ENCODE measurements around the gene C11orf97.

DNA sequence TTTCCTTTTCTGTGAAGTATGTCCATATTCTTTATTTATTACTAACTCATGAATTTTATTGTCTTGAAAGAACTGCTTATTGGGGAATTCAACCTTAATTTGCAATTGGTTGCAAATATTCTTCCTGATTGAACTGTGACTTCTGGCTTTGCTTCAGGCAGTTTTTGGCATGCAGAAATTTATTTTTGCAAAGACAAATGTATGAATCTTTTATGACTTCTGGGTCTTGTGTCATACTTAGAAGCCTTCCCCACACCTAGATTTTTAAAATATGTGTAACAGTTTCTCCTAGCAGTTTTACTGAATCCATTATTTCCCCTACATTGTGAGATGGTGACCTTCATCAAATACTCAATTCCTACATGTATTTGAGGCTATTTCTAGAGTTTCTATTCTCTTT lies 30.9 kb upstream of the C11orf97 start:
- TF ChIP-seq, protein P1, sequence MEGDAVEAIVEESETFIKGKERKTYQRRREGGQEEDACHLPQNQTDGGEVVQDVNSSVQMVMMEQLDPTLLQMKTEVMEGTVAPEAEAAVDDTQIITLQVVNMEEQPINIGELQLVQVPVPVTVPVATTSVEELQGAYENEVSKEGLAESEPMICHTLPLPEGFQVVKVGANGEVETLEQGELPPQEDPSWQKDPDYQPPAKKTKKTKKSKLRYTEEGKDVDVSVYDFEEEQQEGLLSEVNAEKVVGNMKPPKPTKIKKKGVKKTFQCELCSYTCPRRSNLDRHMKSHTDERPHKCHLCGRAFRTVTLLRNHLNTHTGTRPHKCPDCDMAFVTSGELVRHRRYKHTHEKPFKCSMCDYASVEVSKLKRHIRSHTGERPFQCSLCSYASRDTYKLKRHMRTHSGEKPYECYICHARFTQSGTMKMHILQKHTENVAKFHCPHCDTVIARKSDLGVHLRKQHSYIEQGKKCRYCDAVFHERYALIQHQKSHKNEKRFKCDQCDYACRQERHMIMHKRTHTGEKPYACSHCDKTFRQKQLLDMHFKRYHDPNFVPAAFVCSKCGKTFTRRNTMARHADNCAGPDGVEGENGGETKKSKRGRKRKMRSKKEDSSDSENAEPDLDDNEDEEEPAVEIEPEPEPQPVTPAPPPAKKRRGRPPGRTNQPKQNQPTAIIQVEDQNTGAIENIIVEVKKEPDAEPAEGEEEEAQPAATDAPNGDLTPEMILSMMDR (IDR thresholded peaks at IDR 0.05 in 4 of 5, conservative IDR thresholded peaks at IDR 0.05 in 1 of 5), result no peak
- TF ChIP-seq POLR2A (IDR thresholded peaks at IDR 0.05), result no peak

Data from gastrocnemius medialis (tissue), 4 donors.